HL-60 (cell line): ENCODE data around the gene HHLA2.

Source experiments
- DNase-seq, 2 experiments: peaks; one replicate each; pipeline ENCODE4 v3.0.0-alpha.2; 2010 to 2020; ENCODE audit warnings: low read depth in 1 of 2, low spot score in 1 of 2
- H3K27ac ChIP-seq: fragments of 250-450 bp; sonication (Bioruptor Pico); replicated peaks from 2 replicates; pipeline ENCODE4 v1.5.1; 2020; ENCODE audit warnings: mild to moderate bottlenecking, moderate library complexity
- H3K27me3 ChIP-seq: fragments of 250-450 bp; sonication (Bioruptor Pico); 2 replicates; pipeline ENCODE4 v1.5.1; 2021; ENCODE audit warnings: mild to moderate bottlenecking, moderate library complexity; ENCODE audit not compliant: insufficient read depth, poor library complexity, severe bottlenecking
- H3K4me3 ChIP-seq: replicated peaks from 2 replicates; pipeline ENCODE4 v1.5.1; 2011; ENCODE audit warnings: mild to moderate bottlenecking, control low read depth, low read length; ENCODE audit not compliant: insufficient read depth
- GABPA ChIP-seq: IDR thresholded peaks from 2 replicates; pipeline ENCODE4 v1.6.1; 2012; ENCODE audit warnings: low read depth
- POLR2AphosphoS5 ChIP-seq: IDR thresholded peaks from 2 replicates; pipeline ENCODE4 v1.6.1; 2012; ENCODE audit warnings: low read depth
- REST ChIP-seq: IDR thresholded peaks from 2 replicates; pipeline ENCODE4 v1.6.1; 2012; ENCODE audit warnings: low read depth; ENCODE audit not compliant: insufficient replicate concordance
- SPI1 ChIP-seq: IDR thresholded peaks from 2 replicates; pipeline ENCODE4 v1.6.1; 2012; ENCODE audit warnings: low read depth, mild to moderate bottlenecking, borderline replicate concordance
- TF ChIP-seq, protein P1 (sequence below): IDR thresholded peaks from one replicate; pipeline ENCODE4 v1.5.1; 2011; ENCODE audit warnings: low read length, control low read depth, inconsistent platforms; ENCODE audit not compliant: insufficient read depth

Gene HHLA2

DNA sequence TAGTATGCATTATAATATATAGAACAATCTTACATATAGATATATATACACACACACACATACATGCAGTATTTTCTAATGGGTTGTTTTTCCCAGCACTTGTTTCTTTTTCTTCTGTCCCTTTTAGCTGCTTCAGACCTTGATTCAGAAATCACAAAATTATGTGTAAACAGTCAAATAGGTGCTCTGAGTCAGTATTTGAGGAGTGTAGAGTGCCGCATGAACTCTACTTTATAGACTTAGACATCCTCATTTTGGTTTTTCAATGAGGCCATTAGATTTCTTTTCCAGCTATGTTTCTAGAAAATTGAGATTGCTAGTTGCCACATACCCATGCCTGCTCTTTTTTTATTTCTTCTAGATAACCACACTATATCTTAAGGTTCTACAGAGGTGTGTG is 58.2 kb downstream of the HHLA2 start:
- H3K27me3 ChIP-seq: no peaks in the 10 kb centered on the region
- no peak overlapping the region for H3K4me3 ChIP-seq
- TF ChIP-seq, protein P1, sequence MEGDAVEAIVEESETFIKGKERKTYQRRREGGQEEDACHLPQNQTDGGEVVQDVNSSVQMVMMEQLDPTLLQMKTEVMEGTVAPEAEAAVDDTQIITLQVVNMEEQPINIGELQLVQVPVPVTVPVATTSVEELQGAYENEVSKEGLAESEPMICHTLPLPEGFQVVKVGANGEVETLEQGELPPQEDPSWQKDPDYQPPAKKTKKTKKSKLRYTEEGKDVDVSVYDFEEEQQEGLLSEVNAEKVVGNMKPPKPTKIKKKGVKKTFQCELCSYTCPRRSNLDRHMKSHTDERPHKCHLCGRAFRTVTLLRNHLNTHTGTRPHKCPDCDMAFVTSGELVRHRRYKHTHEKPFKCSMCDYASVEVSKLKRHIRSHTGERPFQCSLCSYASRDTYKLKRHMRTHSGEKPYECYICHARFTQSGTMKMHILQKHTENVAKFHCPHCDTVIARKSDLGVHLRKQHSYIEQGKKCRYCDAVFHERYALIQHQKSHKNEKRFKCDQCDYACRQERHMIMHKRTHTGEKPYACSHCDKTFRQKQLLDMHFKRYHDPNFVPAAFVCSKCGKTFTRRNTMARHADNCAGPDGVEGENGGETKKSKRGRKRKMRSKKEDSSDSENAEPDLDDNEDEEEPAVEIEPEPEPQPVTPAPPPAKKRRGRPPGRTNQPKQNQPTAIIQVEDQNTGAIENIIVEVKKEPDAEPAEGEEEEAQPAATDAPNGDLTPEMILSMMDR: no peak
- TF ChIP-seq REST (no peak), GABPA (no peak), POLR2AphosphoS5 (no peak)
- no peak for DNase-seq
- no peak overlapping the region for H3K27ac ChIP-seq

DNA sequence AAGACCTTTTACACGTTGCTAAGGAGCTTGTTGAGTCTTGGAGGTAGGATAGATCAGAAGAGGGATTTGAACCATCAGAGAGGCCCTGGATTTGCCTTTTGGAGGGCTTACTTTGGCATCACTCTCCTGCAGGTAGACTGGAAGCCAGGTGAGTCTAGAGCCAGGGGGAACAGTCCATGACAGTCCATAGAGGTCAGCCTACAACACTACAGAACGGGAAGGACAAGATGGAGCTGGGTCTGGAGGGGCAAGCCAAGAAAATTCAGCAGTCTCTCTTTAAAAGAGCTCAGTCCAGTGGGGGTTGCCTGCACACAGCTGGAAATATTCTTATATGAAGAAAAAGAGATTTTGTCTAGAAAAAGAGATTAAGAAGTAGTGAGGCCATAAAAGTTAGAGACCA is 60.7 kb downstream of the HHLA2 start:
- H3K27ac ChIP-seq: no peak overlapping the region
- TF ChIP-seq SPI1 (no peak), POLR2AphosphoS5 (no peak), REST (no peak), GABPA (no peak)
- TF ChIP-seq, protein P1: no peak
- no peaks in the 10 kb centered on the region for H3K27me3 ChIP-seq
- H3K4me3 ChIP-seq: no peak overlapping the region
- DNase-seq: no peak

DNA sequence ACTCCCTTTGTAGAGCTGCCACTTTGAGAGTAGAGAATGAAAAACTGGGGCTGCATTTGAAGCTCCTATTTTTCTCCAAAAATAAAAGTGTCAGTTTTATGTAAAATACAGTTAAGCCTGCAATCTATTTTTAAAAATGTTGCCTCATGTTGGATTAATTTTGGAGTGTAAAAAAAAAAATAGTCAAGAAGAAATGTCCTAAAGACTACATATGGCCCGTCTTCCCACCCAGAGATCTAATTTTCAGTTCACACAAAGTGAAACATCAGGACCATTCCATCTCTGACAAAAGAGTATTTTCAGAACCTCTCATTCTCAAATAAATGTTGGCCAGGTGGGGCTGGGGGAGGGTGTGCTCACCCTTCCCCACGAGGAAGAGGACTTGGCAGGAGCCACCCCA is 62.7 kb downstream of the HHLA2 start:
- DNase-seq: no peak
- Histone ChIP-seq H3K27me3 (no peaks in the 10 kb centered on the region), H3K4me3 (no peak overlapping the region), H3K27ac (no peak overlapping the region)
- TF ChIP-seq POLR2AphosphoS5: no peak
- no peak for TF ChIP-seq GABPA
- TF ChIP-seq, protein P1: no peak
- no peak for TF ChIP-seq SPI1
- TF ChIP-seq REST: no peak
